Measurements from ENCODE around the gene HBA1.
A peak's percentile ranks its signal among the peaks of the same experiment; 100 is the strongest.
"Not testable (repeated sequence)": the region's sequence is repeated elsewhere in the genome, so short reads cannot be mapped to it uniquely, and the experiment has no call there.

Gene HBA1

GRCh38 chr16:176477-177382 is at the start of gene HBA1:
TSS of gene HBA1 (plus strand) at chr16:176680. CDS start at chr16:176717, 37 bp downstream.
- not testable (repeated sequence) for H3K27ac ChIP-seq

GRCh38 chr16:129075-129474 is 47.4 kb upstream of the HBA1 start:
- TF ChIP-seq ZFX (IDR thresholded peaks at IDR 0.05) (no peak), CTCF (conservative IDR thresholded peaks at IDR 0.05) (no peak)
- H3K27ac ChIP-seq, result no peak overlapping the region

GRCh38 chr16:130533-131173 is 45.8 kb upstream of the HBA1 start:
- no peak overlapping the region for H3K27ac ChIP-seq
- TF ChIP-seq CTCF (conservative IDR thresholded peaks at IDR 0.05) (no peak), ZFX (IDR thresholded peaks at IDR 0.05) (no peak)

GRCh38 chr16:132120-132519 is 44.4 kb upstream of the HBA1 start:
- TF ChIP-seq ZFX (IDR thresholded peaks at IDR 0.05), result no peak
- TF ChIP-seq CTCF (conservative IDR thresholded peaks at IDR 0.05), result no peak
- H3K27ac ChIP-seq, result no peak overlapping the region

- no peak overlapping the region for H3K27ac ChIP-seq
- TF ChIP-seq CTCF (conservative IDR thresholded peaks at IDR 0.05) (no peak), ZFX (IDR thresholded peaks at IDR 0.05) (no peak)
Observed at GRCh38 chr16:133716-134115, 42.8 kb upstream of the HBA1 start.

- peak overlapping the region; percentile 87 for H3K27ac ChIP-seq
- no peak for TF ChIP-seq CTCF (conservative IDR thresholded peaks at IDR 0.05)
- no peak for TF ChIP-seq ZFX (IDR thresholded peaks at IDR 0.05)
Observed at GRCh38 chr16:138049-138417, 38.4 kb upstream of the HBA1 start.

- TF ChIP-seq CTCF (conservative IDR thresholded peaks at IDR 0.05) (no peak), ZFX (IDR thresholded peaks at IDR 0.05) (no peak)
- H3K27ac ChIP-seq, result no peak overlapping the region
Observed at GRCh38 chr16:140175-140857, 36.2 kb upstream of the HBA1 start.

Measured in C4-2B (cell line).